HepG2 (cell line): ENCODE data around the gene PSMG1. TPM values are rescaled to one million over a fixed set of nuclear protein-coding genes. Genes with fewer than 3 reads are reported as not detected.

ENCODE experiments used
- ATAC-seq: fragments of 200-7000 bp; cut with Tn5 transposase; 3 replicates; pipeline ENCODE4 v1.9.1; 2020; ENCODE audit warnings: mild to moderate bottlenecking, moderate library complexity
- BruUV-seq: library from RNA; stranded (reverse); fragments of 400-500 nt; replicated peaks from 2 replicates; lab custom pipeline; 2021; lab: Mats Ljungman, UMichigan
- CTCF ChIA-PET: fragments of 300-600 bp; formaldehyde crosslinking; extraction: SDS; loops from one replicate; lab custom pipeline; 2021; ENCODE audit warnings: low total read pairs, inconsistent platforms, low intra/inter-chr PET ratio; lab: Yijun Ruan, JAX
- POLR2A ChIA-PET: fragments of 350-600 bp; sonication (Branson Sonifier 250); formaldehyde crosslinking; loops from one replicate; lab custom pipeline; 2020; ENCODE audit warnings: antibody characterized with exemption, inconsistent platforms; lab: Yijun Ruan, JAX
- DNase-seq: peaks from one replicate; pipeline ENCODE4 v3.0.0-alpha.2; 2015; ENCODE audit warnings: low spot score
- FAIRE-seq: peaks from 3 replicates; lab custom pipeline; 2011; peaks lifted over from hg19 to GRCh38; lab: Jason Lieb, UNC
- H2AFZ ChIP-seq: one replicate; pipeline ENCODE4 v1.6.1; 2011; ENCODE audit warnings: low read length, inconsistent platforms
- H3K27ac ChIP-seq: fragments of 300-600 bp; 3 replicates; pipeline ENCODE4 v1.8.0; 2011; ENCODE audit warnings: mixed run types, mild to moderate bottlenecking, mixed read lengths, low read length, inconsistent platforms; ENCODE audit not compliant: insufficient read depth; ENCODE audit errors: extremely low read length
- H3K27me3 ChIP-seq, 2 experiments: fragments of 200-600 bp in 1 of 2; 2 replicates in 1 of 2; 3 replicates in 1 of 2; pipeline versions ENCODE4 v1.6.0 to v1.8.0; 2011; ENCODE audit warnings: low read length in 2 of 2, mild to moderate bottlenecking in 2 of 2, moderate library complexity in 2 of 2, inconsistent platforms in 1 of 2; ENCODE audit not compliant: insufficient read depth in 2 of 2, control insufficient read depth in 1 of 2
- H3K36me3 ChIP-seq, 2 experiments: fragments of 200-600 bp in 1 of 2; replicated peaks in 1 of 2; 2 replicates in 1 of 2; 3 replicates in 1 of 2; pipeline versions ENCODE4 v1.5.1 to v1.8.0; 2011; ENCODE audit warnings: low read length in 2 of 2, inconsistent platforms in 1 of 2; ENCODE audit not compliant: insufficient read depth in 2 of 2, control insufficient read depth in 1 of 2
- H3K4me1 ChIP-seq: 2 replicates; pipeline ENCODE4 v1.5.1; 2012; ENCODE audit warnings: low read length, inconsistent platforms; ENCODE audit not compliant: insufficient read depth
- H3K4me2 ChIP-seq: 2 replicates; pipeline ENCODE4 v1.6.0; 2011; ENCODE audit warnings: low read depth, low read length, inconsistent platforms
- H3K4me3 ChIP-seq, 3 experiments: fragments of 200-600 bp in 1 of 3; sonication (generic), shearing (Covaris generic) in 1 of 3; replicated peaks in 1 of 3; 2 replicates each; pipeline ENCODE4 v1.5.1; 2011 to 2016; ENCODE audit warnings: low read length in 3 of 3, inconsistent platforms in 2 of 3, low read depth in 2 of 3, mild to moderate bottlenecking in 2 of 3, control low read depth in 1 of 3, mixed read lengths in 1 of 3; ENCODE audit not compliant: insufficient read depth in 1 of 3
- H3K79me2 ChIP-seq: one replicate; pipeline ENCODE4 v1.6.1; 2011; ENCODE audit warnings: low read length, inconsistent platforms; ENCODE audit not compliant: insufficient read depth
- H3K9ac ChIP-seq: 2 replicates; pipeline ENCODE4 v1.6.0; 2011; ENCODE audit warnings: mild to moderate bottlenecking, low read depth, low read length, inconsistent platforms; ENCODE audit not compliant: insufficient read depth
- H3K9me3 ChIP-seq: 2 replicates; pipeline ENCODE4 v1.5.1; 2012; ENCODE audit warnings: mild to moderate bottlenecking, low read length
- H4K20me1 ChIP-seq: 2 replicates; pipeline ENCODE4 v1.6.0; 2011; ENCODE audit warnings: inconsistent platforms, mild to moderate bottlenecking, low read length, moderate library complexity; ENCODE audit not compliant: insufficient read depth
- AKAP8 ChIP-seq: sonication (generic); formaldehyde crosslinking; IDR thresholded peaks from 2 replicates; pipeline ENCODE4 v1.5.1; 2020; ENCODE audit warnings: mild to moderate bottlenecking, missing genetic modification reagents
- ATF4 ChIP-seq, 2 experiments: fragments of 450-650 bp in 1 of 2; sonication (generic) in 1 of 2; formaldehyde crosslinking; IDR thresholded peaks; 2 replicates each; pipeline versions ENCODE4 v1.5.0 to v1.8.0; 2020 to 2022; ENCODE audit warnings: mild to moderate bottlenecking in 1 of 2, missing genetic modification reagents in 1 of 2
- EZH2 ChIP-seq: conservative IDR thresholded peaks from 2 replicates; pipeline ENCODE4 v1.6.1; 2012; ENCODE audit warnings: mild to moderate bottlenecking, low read depth, low read length, moderate library complexity
- FOXK2 ChIP-seq: fragments of 450-650 bp; IDR thresholded peaks from 2 replicates; pipeline ENCODE4 v1.6.1; 2016
- KMT2A ChIP-seq: sonication (generic); formaldehyde crosslinking; IDR thresholded peaks from 2 replicates; pipeline ENCODE4 v1.4.0; 2020; ENCODE audit warnings: missing genetic modification reagents
- ONECUT2 ChIP-seq: sonication (generic); formaldehyde crosslinking; IDR thresholded peaks from 2 replicates; pipeline ENCODE4 v1.4.0; 2020; ENCODE audit warnings: missing genetic modification reagents
- PBX2 ChIP-seq: IDR thresholded peaks from 2 replicates; pipeline ENCODE4 v1.6.1; 2016; ENCODE audit warnings: control low read depth
- SPEN ChIP-seq: sonication (generic); formaldehyde crosslinking; IDR thresholded peaks from 2 replicates; pipeline ENCODE4 v1.5.1; 2020; ENCODE audit warnings: low read depth, mild to moderate bottlenecking, missing genetic modification reagents
- ZMAT3 ChIP-seq: sonication (generic); formaldehyde crosslinking; conservative IDR thresholded peaks from 2 replicates; pipeline ENCODE4 v1.7.0; 2021; ENCODE audit warnings: missing genetic modification reagents
- ZNF3 ChIP-seq: IDR thresholded peaks from 2 replicates; pipeline ENCODE4 v1.7.0; 2017; ENCODE audit warnings: inconsistent platforms
- ZNF670 ChIP-seq: sonication (generic); formaldehyde crosslinking; IDR thresholded peaks from 2 replicates; pipeline ENCODE4 v1.8.0; 2022; ENCODE audit warnings: mild to moderate bottlenecking, missing genetic modification reagents, borderline replicate concordance
- ZNF891 ChIP-seq: sonication (generic); formaldehyde crosslinking; IDR thresholded peaks from 2 replicates; pipeline ENCODE4 v1.5.0; 2020; ENCODE audit warnings: mild to moderate bottlenecking, missing genetic modification reagents
- ZSCAN5A ChIP-seq: sonication (generic); formaldehyde crosslinking; IDR thresholded peaks from 2 replicates; pipeline ENCODE4 v1.8.0; 2022; ENCODE audit warnings: mild to moderate bottlenecking, missing genetic modification reagents, borderline replicate concordance
- WGBS: methylation state at CpG from one replicate; pipeline ENCODE4 v1.1.6; 2017; ENCODE audit warnings: low lambda C conversion rate; 5-methylcytosine and 5-hydroxymethylcytosine counted together
- in situ Hi-C: cut with HindIII; loops from 2 replicates; pipeline ENCODE4 v1.10.0; 2017; ENCODE audit warnings: low pct_unique_long_range_greater_than_20kb; ENCODE audit not compliant: extremely low pct_ligation_motif_present
- intact Hi-C: fragments of 100-400 bp; cut with micrococcal nuclease; formaldehyde crosslinking; loops from one replicate; pipeline ENCODE4 v1.10.0; 2022; ENCODE audit not compliant: unreplicated experiment
- polyA plus RNA-seq, 8 experiments: library from polyadenylated mRNA; depleted of rRNA in 3 of 8; stranded (reverse) in 7 of 8; unstranded in 1 of 8; fragments of >200 nt; fragmentation: Illumina TruSeq in 4 of 8; extraction: Trizol in 4 of 8; gene quantifications; 2 replicates each; pipeline versions ENCODE4 v1.2.1 to v1.2.3, GENCODE V29; 2011 to 2016; ENCODE audit warnings: low read depth in 4 of 8, missing spikeins in 1 of 8, mixed read lengths in 1 of 8; ENCODE audit not compliant: insufficient read depth in 1 of 8
- total RNA-seq, 5 experiments: library from RNA; depleted of rRNA; stranded (reverse); fragments of >200 nt; fragmentation: Illumina TruSeq; extraction: Trizol; gene quantifications; 2 replicates each; pipeline ENCODE4 v1.2.3, GENCODE V29; 2016; ENCODE audit warnings: low read depth in 1 of 5

Gene PSMG1
- total and polyA plus RNA-seq, 2 of the 13 experiments (the other 11 are each of a cell fraction or from before 2014, with no cell fraction given): 63.6 to 173 TPM

- no peak for TF ChIP-seq ATF4 (CRISPR knock-in tag; IDR thresholded peaks at IDR 0.05)
- TF ChIP-seq ZMAT3: no peak
Measured at GRCh38 chr21:39217356-39218081, 34.3 kb upstream of the PSMG1 start (continued).

- no peaks in the 10 kb centered on the region for H3K27me3 ChIP-seq
- no peaks in the 10 kb centered on the region for H4K20me1 ChIP-seq
- peaks cover 1 to 33% of the 10 kb centered on the region in 2 experiments for H3K36me3 ChIP-seq
- DNase-seq (no peak), FAIRE-seq (no peak), ATAC-seq (no peak)
- H3K4me2 ChIP-seq: no peak overlapping the region
- H2AFZ ChIP-seq: no peak overlapping the region
- H3K79me2 ChIP-seq: no peaks in the 10 kb centered on the region
- POLR2A ChIA-PET: no interaction called here
- intact Hi-C loops: no loop called here
- 86% methylated on average over 2 of the region's 2 CpGs for WGBS
- CTCF ChIA-PET: no interaction called here
- no peaks in the 10 kb centered on the region for H3K9me3 ChIP-seq
- no peak overlapping the region for H3K27ac ChIP-seq
- no peak overlapping the region for H3K9ac ChIP-seq
- in situ Hi-C loops: no loop called here
- no peaks in the 10 kb centered on the region for H3K4me1 ChIP-seq
- no TSS peak for BruUV-seq
- no peak overlapping the region for H3K4me3 ChIP-seq
- TF ChIP-seq ONECUT2 (no peak), EZH2 (no peak), ZSCAN5A (CRISPR knock-in tag) (no peak), KMT2A (CRISPR knock-in tag) (no peak), ZNF670 (CRISPR knock-in tag) (no peak), ZNF3 (CRISPR knock-in tag) (no peak), FOXK2 (no peak), SPEN (CRISPR knock-in tag) (no peak), AKAP8 (CRISPR knock-in tag) (no peak), ZNF891 (CRISPR knock-in tag) (no peak), PBX2 (CRISPR knock-in tag) (no peak)
Measured at GRCh38 chr21:39216290-39216689, 33.0 kb upstream of the PSMG1 start.
